Activated CD4-positive, alpha-beta T cell treated with anti-CD3 and anti-CD28 coated beads, Interleukin-10, Interleukin-2, amounts not matched to agents 100 ng/mL and 50 ng/mL, durations not matched to agents 16 hours and 8 hours (primary cell): ENCODE measurements around the gene ZNF563.

Experiments
- DNase-seq: peaks from one replicate; pipeline ENCODE4 v3.0.0-alpha.2; 2020

Gene ZNF563

DNA sequence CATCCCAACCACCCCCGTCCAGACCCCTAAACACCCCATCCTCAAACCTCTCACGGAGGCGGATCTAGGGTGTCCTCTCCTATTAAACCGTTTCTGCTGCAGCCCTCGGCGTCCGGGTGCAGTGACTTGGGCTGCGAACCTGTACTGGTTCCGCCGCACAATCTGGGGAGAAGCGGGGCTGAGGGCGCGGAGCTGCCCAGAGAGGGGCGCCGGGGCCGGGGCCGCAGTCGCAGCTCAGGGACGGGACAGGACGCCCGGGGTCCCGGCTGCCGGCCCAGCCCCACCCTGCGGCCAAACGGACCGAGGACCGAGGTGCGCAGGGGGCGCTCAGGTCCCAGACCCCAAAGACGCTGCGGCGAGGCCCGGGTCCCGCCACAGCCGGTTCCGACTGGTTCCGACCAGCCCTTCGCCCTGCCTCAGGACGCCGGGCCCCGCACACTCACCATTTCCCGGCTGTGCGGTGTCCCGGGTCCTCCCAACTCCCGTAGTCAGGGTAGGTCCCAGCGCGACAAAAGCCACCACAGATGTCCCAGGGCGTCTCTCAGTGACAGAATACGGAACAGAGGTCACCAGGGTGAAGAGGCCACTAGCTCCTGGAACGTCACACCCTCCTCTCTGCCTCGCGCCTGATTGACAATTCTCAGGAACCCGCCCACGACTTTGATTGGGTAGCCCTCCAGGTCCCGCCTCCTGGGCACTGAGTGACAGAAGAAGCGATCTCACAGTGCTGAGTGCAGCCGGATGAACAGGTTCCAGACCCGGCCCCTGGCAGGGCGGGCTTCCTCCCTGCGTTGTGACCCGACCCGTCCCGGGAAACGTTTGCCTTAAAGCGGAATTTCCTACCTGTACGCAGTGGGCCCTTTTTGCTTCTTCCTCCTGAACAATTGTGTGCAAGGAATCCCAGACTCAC, 38.9 kb downstream of the ZNF563 start, which contains the start of gene ZNF44:
Gene ZNF44, minus strand, starts transcription at position 635 of the 910 bp plus-strand sequence. Its CDS starts 189 bp downstream, at position 446.
- peak; percentile 98 for DNase-seq

DNA sequence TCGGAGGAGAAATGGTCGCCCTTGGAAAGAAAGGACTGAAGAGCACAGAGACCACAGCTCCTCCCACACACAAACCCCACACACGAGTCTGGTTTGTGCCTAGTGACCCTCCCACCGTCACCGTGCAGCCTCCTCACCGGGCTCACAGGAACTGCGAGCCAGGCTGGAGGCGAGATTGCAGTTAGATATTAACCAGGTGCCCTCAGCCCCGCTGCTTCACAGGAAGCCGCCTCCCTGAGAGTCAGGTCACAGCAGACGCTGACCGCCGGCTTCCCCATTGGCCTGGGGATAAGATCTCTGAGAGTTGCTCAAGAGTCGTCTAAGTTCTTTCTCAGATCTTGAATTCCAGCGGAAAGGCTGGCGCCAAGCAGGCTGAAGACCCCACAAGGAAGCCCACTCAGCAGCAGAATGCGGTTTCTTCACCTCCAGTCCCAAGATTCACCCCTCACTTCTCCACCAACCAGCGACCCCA, 39.6 kb downstream of the ZNF563 start:
- DNase-seq: peak; percentile 75

DNA sequence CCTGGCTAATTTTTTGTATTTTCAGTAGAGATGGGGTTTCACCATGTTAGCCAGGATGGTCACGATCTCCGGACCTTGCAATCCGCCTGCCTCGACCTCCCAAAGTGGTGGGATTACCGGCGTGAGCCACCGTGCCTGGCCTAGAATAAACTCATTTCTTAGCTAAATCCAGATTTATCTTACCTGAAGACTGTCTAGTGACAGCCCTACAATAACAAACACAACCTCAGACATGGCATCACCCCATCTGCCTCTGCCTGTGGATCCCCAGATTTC, 43.7 kb downstream of the ZNF563 start:
- no peak for DNase-seq

DNA sequence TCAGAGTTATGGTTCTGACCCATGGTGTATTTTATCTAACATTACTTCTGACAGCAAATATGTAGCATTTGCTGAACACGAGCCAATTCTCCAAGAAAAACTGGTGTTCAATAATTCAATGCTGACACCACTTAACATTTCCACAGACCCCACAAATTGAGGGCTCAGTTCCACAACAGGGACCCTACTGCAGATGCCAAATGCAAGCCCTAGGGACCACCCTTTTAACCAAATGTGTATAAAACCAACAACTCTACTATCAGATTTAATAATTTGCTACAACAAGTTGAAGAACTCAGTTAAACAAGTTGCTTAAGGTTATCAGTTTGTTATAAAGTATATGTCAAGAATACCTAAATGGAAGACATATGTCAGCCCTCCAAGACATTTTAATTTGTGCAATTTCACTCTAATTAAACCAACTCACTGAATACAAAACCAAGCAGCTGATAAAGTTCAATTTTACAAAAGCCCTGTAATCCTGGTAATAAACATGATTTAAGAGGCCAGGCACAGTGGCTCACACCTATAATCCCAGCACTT, 45.4 kb downstream of the ZNF563 start:
- no peak for DNase-seq

DNA sequence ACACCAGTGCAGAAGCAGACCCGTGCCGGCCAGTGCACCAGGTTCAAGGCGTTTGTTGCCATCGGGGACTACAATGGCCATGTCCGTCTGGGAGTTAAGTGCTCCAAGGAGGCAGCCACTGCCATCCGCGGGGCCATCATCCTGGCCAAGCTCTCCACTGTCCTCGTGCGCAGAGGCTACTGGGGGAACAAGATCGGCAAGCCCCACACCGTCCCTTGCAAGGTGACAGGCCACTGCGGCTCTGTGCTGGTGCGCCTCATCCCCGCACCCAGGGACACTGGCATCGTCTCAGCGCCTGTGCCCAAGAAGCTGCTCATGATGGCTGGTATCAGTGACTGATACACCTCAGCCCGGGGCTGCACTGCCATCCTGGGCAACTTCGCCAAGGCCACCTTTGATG, 48.8 kb downstream of the ZNF563 start:
- no peak for DNase-seq

DNA sequence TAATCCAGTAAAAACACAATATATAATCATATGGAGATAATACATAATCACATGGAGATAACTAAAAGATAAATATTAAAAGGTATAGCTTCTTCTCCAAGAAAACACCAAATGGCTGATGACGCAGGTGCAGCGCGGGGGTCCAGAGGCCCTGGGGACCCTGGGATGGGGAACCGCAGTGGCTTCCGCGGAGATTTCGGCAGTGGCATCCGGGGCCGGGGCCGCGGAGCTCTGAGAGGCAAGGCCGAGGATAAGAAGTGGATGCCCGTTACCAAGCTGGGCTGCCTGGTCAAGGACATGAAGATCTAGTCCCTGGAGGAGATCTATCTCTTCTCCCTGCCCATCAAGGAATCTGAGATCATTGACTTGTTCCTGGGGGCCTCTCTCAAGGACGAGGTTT, 49.2 kb downstream of the ZNF563 start:
- DNase-seq: no peak

DNA sequence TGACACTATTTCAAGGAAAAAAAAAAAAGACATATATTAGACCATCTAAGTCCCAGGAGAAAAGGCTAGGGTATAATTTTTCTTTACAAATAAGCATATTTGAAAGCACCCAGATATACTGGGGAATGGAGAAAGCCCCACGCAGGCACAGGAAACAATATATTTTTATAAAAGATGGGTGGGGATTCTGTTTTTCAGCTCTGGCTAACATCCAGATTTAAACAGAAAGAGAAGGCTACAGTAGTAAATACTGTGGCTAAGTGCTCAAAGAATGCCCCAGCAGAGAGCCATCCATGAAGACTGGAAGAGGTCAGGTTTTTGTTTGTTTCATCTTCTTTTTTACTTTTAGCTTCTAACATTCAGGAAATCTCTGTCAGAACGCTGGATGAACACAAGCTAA, 54.7 kb downstream of the ZNF563 start:
- DNase-seq: no peak

DNA sequence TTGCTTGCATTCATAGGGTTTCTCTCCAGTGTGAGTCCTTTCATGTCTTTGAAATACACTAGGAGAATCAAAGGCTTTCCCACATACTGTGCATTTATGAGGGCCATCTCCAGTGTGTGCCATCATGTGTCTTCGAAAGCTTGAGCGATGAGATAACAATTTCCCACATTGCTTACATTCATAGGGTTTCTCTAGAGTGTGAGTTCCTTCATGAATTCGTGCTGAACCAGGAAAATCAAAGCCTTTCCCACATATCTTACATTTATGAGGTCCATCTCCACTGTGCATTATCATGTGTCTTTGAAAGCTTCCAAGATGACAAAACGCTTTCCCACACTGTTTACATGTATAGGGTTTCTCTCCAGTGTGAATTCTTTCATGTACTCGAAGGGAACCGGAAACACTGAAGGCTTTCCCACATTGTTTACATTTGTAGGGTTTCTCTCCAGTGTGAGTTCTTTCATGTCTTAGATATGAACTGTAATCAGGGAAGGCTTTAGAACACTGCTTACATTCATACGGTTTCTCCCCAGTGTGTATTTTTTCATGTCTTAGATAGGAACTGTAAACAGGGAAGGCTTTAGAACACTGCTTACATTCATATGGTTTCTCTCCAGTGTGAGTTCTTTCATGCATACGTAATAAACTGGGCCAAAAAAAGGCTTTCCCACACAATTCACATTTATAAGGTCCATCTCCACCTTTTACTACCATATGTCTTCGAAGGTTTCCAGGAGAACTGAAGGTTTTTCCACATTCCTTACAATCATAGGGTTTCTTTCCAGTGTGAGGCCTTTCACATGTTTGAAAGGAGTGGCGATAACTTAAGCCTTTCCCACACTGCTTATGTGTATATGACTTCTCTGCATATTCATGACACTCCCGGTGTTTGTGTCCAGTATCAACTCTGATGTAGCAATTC, 60.2 kb downstream of the ZNF563 start:
- no peak for DNase-seq

DNA sequence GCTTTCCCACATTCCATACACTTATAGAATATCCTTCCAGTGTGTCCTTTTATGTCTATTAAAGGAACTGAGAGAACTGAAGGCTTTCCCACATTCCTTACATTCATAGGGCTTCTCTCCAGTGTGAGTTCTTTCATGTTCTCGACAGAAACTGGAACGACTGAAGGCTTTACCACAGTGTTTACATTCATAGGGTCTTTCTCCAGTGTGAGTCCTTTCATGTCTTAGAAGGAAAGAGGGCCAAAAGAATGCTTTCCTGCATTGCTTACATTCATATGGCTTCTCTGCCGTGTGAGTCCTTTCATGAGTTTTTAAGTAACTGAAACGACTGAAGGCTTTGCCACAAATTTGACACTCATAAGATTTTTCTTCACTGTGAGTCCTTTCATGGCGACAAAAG, 61.0 kb downstream of the ZNF563 start:
- no peak for DNase-seq

DNA sequence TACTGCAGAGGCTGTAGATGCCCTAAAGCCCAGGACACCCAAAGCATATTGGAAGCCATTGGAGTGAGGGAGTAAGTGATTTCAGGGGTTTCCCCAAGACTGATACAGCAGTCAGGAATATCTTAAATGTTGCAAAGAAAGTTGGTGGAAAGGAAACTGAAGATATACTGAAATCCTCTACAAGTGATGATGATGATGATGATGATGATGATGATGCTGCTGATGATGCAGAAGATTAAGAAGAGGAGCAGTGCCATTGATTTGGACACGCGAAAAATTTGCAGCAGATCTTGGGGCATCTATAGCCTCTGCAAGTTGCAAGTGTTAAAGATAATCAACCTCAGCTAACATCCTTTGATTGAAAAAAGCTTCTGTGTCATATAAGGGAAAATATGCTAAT, 62.6 kb downstream of the ZNF563 start:
- no peak for DNase-seq
